Fibroblast of villous mesenchyme (primary cell): Measurements from ENCODE around the gene MRPL38. TPM values are rescaled to one million over a fixed set of nuclear protein-coding genes. Genes with fewer than 3 reads are reported as not detected.
A peak's percentile ranks its signal among the peaks of the same experiment; 100 is the strongest.
"Not testable (repeated sequence)": the region's sequence is repeated elsewhere in the genome, so short reads cannot be mapped to it uniquely, and the experiment has no call there.

Experiments
- DNase-seq: peaks from one replicate; pipeline ENCODE4 v3.0.0-alpha.2; 2010; ENCODE audit warnings: low read depth
- H3K4me3 ChIP-seq: 2 replicates; pipeline ENCODE4 v1.5.1; 2011; ENCODE audit warnings: low read depth, mild to moderate bottlenecking, low read length
- total RNA-seq: library from RNA; depleted of rRNA; stranded (reverse); fragments of >200 nt; gene quantifications from 2 replicates; pipeline ENCODE4 v1.2.3, GENCODE V29; 2012
- TF ChIP-seq, protein P1 (sequence below): IDR thresholded peaks from 2 replicates; pipeline ENCODE4 v1.5.1; 2012; ENCODE audit warnings: low read depth, mild to moderate bottlenecking, low read length; ENCODE audit not compliant: insufficient read depth

Gene MRPL38
- total RNA-seq, 1 donor: 33.7 TPM

DNA sequence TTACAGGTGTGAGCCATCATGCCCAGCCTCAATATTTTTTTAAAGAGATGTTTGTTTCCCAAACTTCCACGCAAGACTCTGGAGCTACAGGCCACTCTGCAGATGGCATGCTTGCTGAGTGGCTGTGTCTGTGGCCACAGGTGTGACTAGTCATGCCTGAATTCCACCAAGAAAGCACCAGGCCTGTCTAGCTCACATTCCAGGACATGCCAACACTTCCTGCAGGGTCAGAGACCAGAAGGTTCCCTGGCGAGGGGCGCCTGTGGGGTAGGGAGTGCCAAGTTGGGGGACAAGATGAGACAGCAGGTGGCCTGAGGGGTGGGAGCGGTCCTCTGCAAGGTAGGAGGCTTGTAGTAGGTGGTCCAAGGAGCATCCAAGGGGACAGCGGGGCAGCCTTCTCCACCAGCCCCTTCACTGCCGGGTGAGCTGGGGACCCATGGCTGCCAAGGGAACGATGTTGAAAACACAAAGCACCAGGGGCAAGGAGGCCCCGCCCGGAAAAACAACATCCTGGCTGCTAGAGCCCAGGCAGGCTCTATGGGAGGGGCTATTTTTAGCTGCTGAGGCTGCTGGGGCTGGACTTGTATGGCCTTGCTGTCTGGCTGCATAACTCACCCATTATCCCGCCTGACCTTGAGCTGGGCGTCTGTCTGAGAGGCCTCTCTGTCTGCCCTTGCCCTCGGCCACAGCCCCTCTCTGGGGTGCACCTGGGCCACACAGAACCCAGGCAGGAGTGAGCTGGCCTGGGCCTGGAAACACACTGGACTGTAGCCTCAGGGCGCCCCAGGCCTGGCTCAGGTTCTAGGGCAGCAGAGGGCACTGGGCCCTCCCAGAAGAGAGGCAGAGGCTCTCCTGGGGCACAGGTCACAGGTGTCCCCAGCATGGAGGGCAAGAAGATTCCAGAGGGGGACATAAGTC lies 32.0 kb downstream of the MRPL38 start:
- DNase-seq: peak; percentile 84
- TF ChIP-seq, protein P1, sequence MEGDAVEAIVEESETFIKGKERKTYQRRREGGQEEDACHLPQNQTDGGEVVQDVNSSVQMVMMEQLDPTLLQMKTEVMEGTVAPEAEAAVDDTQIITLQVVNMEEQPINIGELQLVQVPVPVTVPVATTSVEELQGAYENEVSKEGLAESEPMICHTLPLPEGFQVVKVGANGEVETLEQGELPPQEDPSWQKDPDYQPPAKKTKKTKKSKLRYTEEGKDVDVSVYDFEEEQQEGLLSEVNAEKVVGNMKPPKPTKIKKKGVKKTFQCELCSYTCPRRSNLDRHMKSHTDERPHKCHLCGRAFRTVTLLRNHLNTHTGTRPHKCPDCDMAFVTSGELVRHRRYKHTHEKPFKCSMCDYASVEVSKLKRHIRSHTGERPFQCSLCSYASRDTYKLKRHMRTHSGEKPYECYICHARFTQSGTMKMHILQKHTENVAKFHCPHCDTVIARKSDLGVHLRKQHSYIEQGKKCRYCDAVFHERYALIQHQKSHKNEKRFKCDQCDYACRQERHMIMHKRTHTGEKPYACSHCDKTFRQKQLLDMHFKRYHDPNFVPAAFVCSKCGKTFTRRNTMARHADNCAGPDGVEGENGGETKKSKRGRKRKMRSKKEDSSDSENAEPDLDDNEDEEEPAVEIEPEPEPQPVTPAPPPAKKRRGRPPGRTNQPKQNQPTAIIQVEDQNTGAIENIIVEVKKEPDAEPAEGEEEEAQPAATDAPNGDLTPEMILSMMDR: no peak
- H3K4me3 ChIP-seq: no peak overlapping the region

DNA sequence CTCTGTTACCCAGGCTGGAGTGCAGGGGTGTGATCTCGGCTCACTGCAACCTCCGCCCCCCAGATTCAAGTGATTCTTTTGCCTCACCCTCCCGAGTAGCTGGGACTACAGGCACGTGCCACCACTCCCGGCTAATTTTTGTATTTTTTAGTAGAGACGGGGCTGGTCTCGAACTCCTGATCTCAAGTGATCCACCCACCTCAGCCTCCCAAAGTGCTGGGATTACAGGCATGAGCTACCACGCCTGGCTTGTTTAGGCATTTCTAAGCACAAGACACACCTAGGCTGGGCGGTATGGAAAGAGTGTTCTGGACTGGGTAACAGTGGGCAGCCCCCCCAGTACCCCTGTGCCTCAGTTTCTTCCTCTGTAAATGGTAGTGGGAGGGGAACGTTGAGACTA lies 34.5 kb downstream of the MRPL38 start:
- not testable (repeated sequence) for DNase-seq, H3K4me3 ChIP-seq

DNA sequence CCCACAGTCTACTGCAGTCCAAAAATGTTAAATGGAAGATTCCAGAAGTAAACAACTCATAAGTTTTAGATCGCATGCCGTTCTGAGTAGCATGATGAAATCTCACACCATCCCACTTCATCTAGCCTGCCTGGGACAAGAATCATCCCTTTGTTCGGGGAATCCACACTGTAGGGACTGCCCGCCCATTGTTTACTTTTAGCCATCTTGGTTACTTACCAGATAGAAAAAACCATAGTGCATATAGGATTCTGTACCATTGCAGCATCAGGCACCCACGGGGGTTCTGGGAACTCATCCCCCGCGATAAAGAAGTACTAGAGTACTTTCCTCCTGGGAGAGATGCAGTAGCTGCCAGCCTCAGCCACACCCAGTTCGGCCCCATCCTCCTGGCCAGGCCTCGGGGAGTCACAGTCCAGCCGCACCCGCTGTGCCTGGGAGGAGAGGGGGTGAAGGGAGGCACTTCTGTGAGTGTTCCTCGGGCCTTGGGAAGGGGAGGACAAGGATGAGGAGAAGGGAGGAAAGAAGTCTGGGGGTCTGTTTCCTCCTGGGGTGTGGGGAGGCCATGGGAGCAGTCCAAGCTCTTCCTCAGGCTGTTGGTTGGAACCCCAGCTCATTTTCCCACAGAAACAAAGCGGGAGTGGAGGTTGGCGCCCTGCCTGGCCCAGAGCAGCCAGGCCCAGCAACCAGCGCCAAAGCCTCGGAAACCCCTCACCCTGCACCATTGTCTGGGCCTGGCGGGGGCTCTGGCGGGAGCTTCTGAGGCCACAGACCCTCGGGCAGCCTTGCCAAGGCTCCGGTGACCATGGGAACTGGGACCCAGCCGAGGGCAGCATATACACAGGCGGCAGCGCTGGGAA lies 35.2 kb downstream of the MRPL38 start:
- TF ChIP-seq, protein P1: no peak
- peak overlapping the region; percentile 6 for H3K4me3 ChIP-seq
- DNase-seq: peak; percentile 84

DNA sequence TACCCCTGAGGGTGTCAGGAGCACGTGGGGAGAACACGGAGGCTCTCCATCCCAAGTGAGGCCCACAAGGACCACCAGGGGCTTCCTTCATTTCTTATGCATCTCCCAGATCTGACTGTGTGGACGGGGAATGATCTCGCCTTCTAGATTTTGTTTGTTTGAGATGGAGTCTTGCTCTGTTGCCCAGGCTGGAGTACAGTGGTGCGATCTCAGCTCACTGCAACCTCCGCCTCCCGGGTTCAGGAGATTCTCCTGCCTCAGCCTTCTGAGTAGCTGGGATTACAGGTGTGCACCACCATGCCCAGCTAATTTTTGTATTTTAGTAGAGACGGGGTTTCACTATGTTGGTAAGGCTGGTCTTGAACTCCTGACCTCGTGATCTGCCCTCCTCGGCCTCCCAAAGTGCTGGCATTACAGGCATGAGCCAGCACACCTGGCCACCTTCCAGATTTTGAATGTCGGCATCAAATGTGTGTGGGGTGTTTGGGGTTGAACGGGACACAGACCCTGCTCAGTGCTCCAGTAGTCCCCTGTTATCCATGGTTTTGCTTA lies 35.9 kb downstream of the MRPL38 start:
- not testable (repeated sequence) for DNase-seq, H3K4me3 ChIP-seq

DNA sequence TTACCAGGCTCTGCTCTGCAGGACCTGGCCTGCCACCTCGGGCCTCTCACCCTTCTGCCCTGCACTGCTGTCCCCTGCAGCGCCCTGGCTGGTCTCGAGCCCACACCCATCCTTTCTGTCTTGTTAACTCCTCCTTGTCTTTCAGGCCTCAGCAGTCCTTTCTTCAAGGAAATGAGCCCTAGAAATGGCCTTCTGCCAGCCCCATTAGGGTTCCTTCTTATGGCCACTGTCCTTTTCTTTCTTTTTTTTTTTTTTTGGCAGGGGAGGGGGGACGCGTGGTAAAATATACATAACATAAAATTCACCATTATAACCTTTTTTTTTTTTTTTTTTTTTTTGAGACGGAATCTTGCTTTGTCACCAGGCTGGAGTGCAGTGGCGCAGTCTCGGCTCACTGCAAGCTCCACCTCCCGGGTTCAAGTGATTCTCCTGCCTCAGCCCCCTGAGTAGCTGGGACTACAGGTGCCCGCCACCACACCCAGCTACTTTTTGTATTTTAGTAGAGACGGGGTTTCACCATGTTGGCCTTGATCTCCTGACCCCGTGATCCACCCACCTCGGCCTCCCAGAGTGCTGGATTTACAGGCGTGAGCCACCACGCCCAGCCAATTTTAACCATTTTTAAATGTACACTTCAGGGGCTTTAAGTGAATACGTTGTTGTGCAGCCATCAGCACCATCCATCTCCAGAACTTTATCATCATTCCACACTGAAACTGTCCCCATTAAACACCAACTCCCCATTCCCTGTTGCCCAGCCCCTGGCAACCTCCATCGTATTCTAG lies 39.1 kb downstream of the MRPL38 start:
- DNase-seq: not testable (repeated sequence)

DNA sequence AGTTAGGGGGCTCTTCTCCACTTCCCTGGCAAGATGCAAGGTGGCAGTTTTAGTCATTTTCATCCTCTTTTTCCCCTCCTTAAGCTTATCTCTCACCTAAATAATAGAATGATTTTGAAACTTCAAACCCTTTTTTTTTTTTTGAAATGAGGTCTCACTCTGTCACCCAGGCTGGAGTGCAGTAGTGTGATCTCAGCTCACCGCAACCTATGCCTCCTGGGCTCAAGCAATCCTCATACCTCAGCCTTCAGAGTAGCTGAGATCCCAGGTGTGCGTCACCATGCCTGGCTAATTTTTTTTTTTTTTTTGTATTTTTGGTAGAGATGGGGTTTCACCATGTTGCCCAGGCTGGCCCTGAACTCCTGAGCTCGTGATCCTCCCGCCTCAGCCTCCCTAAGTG lies 39.8 kb downstream of the MRPL38 start:
- DNase-seq, H3K4me3 ChIP-seq: not testable (repeated sequence)

More for the DNA sequence above, 39.1 kb downstream of the MRPL38 start:
- not testable (repeated sequence) for H3K4me3 ChIP-seq

DNA sequence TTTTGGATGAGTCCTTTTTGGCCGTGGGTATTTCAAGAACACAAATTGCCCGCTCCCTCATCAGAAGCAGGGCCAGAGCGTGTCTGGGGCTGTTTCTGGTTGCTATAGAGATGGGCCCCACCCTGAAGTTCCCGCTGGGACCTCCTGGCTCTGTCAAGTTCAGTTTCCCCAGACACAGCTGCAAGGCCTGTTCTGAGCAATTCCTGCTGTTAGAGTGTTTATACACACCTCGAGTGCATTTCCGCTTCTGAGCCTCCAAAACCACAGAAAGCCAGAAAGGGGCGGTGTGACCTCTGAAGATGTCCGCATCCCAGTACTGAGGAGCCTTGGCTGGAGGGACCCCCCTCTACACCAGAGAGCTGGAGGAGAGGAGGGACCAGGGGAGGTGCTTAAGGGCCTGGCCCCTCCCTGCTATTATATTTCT lies 40.2 kb downstream of the MRPL38 start:
- TF ChIP-seq, protein P1: no peak
- H3K4me3 ChIP-seq: peak overlapping the region; percentile 10
- DNase-seq: peak; percentile 98

DNA sequence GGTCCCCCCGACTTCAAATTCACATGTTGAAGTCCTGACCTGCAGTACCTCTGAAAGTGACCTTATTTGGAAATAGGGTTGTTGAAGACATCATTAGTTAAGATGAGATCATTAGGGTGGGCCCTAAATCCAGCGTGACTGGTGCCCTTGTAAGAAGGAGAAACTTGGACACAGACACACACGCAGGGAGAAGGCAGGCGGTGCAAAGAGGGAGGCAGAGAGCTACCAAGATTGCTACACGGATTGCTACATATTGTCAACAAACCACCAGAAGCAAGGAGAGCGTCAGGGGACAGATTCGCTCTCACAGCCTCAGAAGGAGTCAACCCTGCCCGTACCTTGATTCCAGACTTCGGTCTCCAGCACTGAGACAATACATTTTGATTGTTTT lies 42.8 kb downstream of the MRPL38 start:
- TF ChIP-seq, protein P1: no peak
- peak; percentile 71 for DNase-seq
- no peak overlapping the region for H3K4me3 ChIP-seq

DNA sequence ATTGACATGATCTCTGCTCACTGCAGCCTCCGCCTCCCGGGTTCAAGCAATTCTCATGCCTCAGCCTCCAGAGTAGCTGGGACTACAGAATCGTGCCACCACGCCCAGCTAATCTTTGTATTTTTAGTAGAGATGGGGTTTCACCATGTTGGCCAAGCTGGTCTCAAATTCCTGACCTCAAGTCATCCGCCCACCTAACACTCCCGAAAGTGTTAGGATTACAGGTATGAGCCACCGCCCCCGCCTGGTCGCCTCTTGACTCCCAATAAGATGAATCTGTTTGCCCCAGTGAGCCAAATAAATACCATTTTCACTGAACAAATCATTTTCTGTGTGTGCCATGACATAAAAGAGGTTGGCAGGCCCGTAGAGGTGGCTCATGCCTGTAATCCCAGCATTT lies 45.3 kb downstream of the MRPL38 start:
- H3K4me3 ChIP-seq, DNase-seq: not testable (repeated sequence)
